Chondrocyte (in vitro differentiated cells): Measurements from ENCODE around the gene PCNX3. TPM values are rescaled to one million over a fixed set of nuclear protein-coding genes. Genes with fewer than 3 reads are reported as not detected.
"Not testable (repeated sequence)": the region's sequence is repeated elsewhere in the genome, so short reads cannot be mapped to it uniquely, and the experiment has no call there.

Experiments
- DNase-seq: peaks from one replicate; pipeline ENCODE4 v3.0.0; 2021; ENCODE audit warnings: mixed read lengths, low spot score
- H3K27ac Mint-ChIP-seq: one replicate; pipeline ENCODE4 v1.8.0; 2021; ENCODE audit warnings: mild to moderate bottlenecking, moderate library complexity, mixed read lengths; ENCODE audit not compliant: unreplicated experiment
- H3K27me3 Mint-ChIP-seq: 2 replicates; pipeline ENCODE4 v1.8.0; 2021; ENCODE audit warnings: low read depth, mixed read lengths
- H3K36me3 Mint-ChIP-seq: 2 replicates; pipeline ENCODE4 v1.8.0; 2021; ENCODE audit warnings: low read depth, mixed read lengths
- H3K4me1 Mint-ChIP-seq: 2 replicates; pipeline ENCODE4 v1.8.0; 2021; ENCODE audit warnings: low read depth, mild to moderate bottlenecking, mixed read lengths
- H3K4me3 Mint-ChIP-seq: one replicate; pipeline ENCODE4 v1.8.0; 2021; ENCODE audit warnings: mild to moderate bottlenecking, moderate library complexity, mixed read lengths; ENCODE audit not compliant: unreplicated experiment
- H3K9me3 Mint-ChIP-seq: 2 replicates; pipeline ENCODE4 v1.8.0; 2021; ENCODE audit warnings: low read depth, mixed read lengths
- CTCF ChIP-seq: fragments of 200-600 bp; sonication (generic); IDR thresholded peaks from 2 replicates; pipeline ENCODE4 v1.5.0; 2021; ENCODE audit warnings: antibody characterized with exemption, mild to moderate bottlenecking, moderate library complexity
- total RNA-seq: library from RNA; stranded (reverse); gene quantifications from 3 replicates; pipeline ENCODE4 v1.2.1, GENCODE V29; 2021

Gene PCNX3
- total RNA-seq, 1 donor from 2014 or later: 36.3 TPM

GRCh38 chr11:65655570-65656332 is 40.2 kb downstream of the PCNX3 start:
- peaks cover 29% of the 10 kb centered on the region for H3K4me1 Mint-ChIP-seq
- no peak for DNase-seq
- no peak for TF ChIP-seq CTCF
- no peaks in the 10 kb centered on the region for H3K9me3 Mint-ChIP-seq
- H3K36me3 Mint-ChIP-seq: peaks cover 37% of the 10 kb centered on the region
- no peaks in the 10 kb centered on the region for H3K27me3 Mint-ChIP-seq
- H3K4me3 Mint-ChIP-seq: no peak overlapping the region
- H3K27ac Mint-ChIP-seq: peak overlapping the region; percentile 41

GRCh38 chr11:65657426-65657825 is 41.9 kb downstream of the PCNX3 start:
- no peaks in the 10 kb centered on the region for H3K27me3 Mint-ChIP-seq
- no peaks in the 10 kb centered on the region for H3K9me3 Mint-ChIP-seq
- DNase-seq: no peak
- no peak overlapping the region for H3K4me3 Mint-ChIP-seq
- no peak for TF ChIP-seq CTCF
- peaks cover 37% of the 10 kb centered on the region for H3K36me3 Mint-ChIP-seq
- peak overlapping the region; percentile 10 for H3K27ac Mint-ChIP-seq
- H3K4me1 Mint-ChIP-seq: peaks cover 28% of the 10 kb centered on the region

- H3K4me1 Mint-ChIP-seq: peaks cover 20% of the 10 kb centered on the region
- no peaks in the 10 kb centered on the region for H3K27me3 Mint-ChIP-seq
- H3K36me3 Mint-ChIP-seq: peaks cover 37% of the 10 kb centered on the region
These were observed 42.8 kb downstream of the PCNX3 start for GRCh38 chr11:65658174-65659021.

GRCh38 chr11:65660038-65660437 is 44.5 kb downstream of the PCNX3 start:
- no peak for DNase-seq
- Mint-ChIP-seq H3K9me3 (no peaks in the 10 kb centered on the region), H3K4me3 (no peak overlapping the region), H3K27me3 (no peaks in the 10 kb centered on the region), H3K4me1 (peaks cover 17% of the 10 kb centered on the region), H3K27ac (no peak overlapping the region), H3K36me3 (peaks cover 35% of the 10 kb centered on the region)
- no peak for TF ChIP-seq CTCF

More at GRCh38 chr11:65658174-65659021, 42.8 kb downstream of the PCNX3 start:
- no peak for TF ChIP-seq CTCF
- Mint-ChIP-seq H3K27ac (no peak overlapping the region), H3K9me3 (no peaks in the 10 kb centered on the region), H3K4me3 (no peak overlapping the region)
- DNase-seq: no peak

- Mint-ChIP-seq H3K27ac (peak overlapping the region; percentile 80), H3K36me3 (peaks cover 32% of the 10 kb centered on the region), H3K4me3 (peak overlapping the region; percentile 79), H3K4me1 (peaks cover 17% of the 10 kb centered on the region)
- not testable (repeated sequence) for H3K9me3 Mint-ChIP-seq, H3K27me3 Mint-ChIP-seq
- peak; percentile 24 for DNase-seq
These were observed 45.3 kb downstream of the PCNX3 start for GRCh38 chr11:65660908-65661307.
